NCI-H345 treated with DMSO at 0.1 percent for 48 hours (cell line): Measurements from ENCODE around the gene HSD11B1.

Experiments used
- DNase-seq: peaks from one replicate; lab custom pipeline; 2025; ENCODE audit not compliant: unreplicated experiment; lab: John Stamatoyannopoulos, UW

HSD11B1 gene

DNA sequence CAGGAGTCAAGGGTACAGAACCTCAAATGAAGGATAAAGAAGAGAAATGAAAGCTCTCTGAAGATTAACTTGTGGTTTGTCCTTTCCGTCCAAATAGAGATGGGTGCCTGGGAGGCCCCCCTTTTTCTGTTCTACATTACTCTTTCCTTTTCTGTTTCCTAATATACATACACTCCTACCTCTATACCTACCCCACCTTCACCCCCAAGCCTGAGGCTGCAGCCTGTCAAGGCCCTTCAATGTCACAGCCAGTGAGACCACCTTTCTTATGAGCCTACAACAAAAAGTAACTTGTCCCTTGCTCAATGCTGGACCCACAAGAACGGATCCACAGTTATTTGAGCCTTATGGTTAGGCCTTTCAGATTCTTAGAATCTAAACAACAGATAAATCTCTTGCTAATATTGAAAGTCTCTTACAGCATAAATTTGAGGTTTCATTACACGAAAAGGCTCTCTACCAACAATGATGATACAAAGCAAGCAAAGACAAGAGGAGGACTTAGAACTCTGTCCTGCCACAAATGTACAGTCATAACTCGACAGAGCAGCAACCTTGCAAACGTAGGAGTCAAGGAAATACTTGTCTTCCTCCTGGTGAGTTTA is 47.1 kb downstream of the HSD11B1 start:
- no peak for DNase-seq

DNA sequence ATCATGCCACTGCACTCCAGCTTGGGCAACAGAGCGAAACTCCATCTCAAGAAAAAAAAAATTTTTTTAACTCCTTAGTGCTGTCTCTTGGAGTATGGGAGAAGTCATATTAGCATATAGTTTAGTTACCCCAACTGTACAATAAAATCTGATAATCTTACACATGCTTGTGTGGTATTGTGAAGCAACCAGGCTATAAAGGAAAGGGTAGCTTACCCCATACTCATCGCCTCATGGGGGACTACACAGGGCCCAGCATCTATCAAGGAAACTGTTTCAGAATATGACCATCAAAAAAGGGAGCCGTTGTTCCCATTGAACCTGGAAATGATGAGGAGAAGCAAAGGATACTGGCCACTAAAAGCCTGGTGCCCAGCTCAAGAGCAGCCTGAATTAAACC is 48.2 kb downstream of the HSD11B1 start:
- no peak for DNase-seq

DNA sequence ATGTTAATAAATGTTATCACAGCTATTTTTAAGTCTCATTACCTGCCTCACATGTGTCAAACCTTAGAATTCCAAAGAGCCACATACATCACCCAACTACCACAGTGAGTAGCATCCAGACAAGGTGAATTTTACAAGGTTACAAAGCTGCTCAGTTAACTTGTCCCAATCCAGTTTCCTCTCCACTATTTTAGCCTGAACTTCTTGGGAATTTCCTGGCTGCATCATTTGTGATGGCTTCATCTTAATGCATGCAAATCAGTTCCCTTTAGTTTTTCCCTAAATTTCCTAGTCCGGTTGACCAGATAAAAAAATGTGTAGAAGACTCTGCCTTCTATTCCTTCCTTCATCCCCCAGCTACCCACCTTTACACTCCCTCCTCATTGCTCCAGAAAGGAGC is 50.6 kb downstream of the HSD11B1 start:
- no peak for DNase-seq

DNA sequence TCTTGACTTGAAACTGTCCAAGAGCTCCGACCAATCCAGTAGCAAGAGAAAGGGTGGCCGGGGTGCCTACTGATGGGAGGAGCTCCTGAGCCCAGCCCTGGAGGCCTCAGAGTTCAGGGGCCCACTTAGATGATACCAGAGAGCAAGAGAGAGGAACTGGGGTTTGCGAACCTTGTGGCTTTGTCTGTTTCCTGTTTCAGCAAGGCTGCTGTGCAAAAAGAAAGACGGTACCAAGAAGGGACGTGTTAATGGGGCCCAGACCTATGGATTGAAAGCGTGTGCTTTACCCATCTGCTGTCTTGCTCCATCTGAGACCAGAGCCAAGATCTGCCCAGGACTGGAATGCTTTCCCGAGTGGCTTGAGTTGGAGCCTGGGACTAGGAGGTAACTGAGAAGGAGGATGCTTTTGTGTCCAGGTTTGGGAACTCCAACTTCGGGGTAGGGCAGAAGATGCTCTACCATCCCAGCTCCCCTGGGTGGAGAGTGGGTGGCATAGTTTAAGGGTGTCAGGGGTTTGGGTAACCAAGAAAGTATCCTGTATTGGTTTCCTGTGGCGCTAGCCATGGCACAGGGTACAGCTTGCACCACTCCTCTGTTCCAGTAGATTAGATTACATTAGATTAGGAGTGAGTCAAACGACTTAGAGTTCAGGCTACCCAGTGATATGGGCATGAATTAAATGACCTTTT is 51.4 kb downstream of the HSD11B1 start, which contains the start of gene TRAF3IP3:
Gene TRAF3IP3, plus strand, starts transcription at position 128 of the 689 bp plus-strand sequence. CDS start 3,987 bp downstream, outside the sequence.
- DNase-seq: no peak

- DNase-seq: no peak
Measured at GRCh38 chr1:209756615-209757445, 52.2 kb downstream of the HSD11B1 start.

GRCh38 chr1:209758400-209758799 is 53.8 kb downstream of the HSD11B1 start:
- DNase-seq: no peak

- no peak for DNase-seq
Measured at GRCh38 chr1:209759829-209760359, 55.2 kb downstream of the HSD11B1 start.

DNA sequence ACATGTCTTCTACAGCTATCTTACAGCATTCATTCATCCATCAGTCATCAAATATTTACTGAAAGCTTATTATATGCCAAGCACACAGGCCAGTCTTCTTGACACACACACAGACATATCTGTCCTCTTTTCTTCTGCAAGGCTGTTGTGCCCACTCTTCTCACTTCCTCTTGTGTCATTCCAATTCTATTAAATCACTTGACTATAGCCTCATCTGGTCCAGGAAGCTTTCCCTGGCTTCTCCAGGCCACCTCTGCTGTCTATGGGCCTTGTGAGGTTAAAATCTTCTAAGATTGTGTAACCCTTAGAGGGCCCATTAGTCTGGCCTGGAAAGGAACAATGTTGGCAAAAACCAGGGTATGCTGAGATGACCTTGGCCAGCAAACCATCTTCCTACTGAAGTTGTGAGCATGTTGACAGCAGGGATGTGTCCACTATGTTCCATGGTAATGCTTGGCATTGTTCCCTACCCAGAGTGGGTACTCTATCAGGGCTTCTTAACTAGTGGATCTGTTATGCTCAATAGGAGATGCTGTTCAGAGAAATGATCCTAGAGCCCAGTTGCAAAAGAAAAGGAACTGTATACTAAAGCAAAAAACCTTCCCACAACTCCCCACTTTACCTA is 56.5 kb downstream of the HSD11B1 start:
- DNase-seq: no peak

DNA sequence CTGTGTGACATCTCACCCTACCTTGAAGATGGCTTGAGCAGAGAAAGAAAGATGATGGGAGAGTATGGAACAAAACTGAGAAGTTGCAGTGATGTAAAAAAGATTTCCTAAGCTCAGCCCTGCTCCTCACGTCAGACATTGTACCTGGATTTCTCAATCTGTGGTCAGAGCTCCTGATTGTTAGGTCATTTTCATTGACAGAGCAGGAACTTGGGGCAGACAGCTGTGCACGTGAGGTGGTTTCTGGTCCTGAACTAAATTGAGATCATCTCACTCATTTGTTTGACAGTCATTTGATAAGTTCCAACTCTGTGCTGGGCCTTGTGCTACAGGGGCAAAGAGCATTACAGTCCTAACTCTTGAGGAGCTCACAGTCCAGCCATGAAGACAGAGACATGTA is 61.4 kb downstream of the HSD11B1 start:
- no peak for DNase-seq

DNA sequence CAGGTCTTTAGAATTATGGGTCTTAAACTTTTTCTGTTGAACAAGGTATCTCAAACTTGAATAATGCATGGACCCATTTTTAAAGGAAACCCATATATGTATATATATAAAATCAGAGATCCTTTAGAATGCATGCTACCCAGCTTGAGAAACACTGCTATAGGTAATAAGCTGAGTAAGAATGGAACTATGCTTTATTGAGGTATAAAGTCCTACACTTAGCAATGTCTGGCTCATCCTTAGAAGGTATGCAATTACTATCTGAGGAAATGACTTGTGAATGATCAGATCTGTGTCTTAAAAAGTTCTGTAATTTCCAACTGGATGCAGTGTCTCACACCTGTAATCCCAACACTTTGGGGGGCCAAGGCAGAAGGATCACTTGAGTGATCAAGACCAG is 62.5 kb downstream of the HSD11B1 start:
- no peak for DNase-seq

GRCh38 chr1:209767706-209768105 is 63.1 kb downstream of the HSD11B1 start:
- no peak for DNase-seq

DNA sequence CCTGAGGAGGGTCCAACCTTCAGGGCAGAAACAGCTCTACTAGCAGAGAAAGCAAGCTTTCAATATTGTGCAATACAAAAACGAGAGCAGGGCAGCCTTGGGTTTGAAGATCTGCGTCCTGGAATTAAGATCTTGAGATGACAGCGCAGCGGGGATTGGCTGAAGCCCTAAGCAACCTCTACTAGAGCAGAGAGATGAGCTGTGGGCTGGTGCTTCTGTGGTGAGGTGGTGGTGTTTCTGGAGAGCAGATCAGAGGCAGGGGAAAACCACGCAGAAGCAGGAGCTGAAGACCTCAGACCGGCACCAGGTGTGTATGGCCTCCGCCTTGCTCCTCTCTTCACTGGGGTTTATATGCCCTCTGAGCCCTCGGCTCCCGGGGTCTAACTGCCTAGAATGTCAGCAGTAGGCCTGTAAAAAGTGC is 63.7 kb downstream of the HSD11B1 start:
- DNase-seq: no peak

DNA sequence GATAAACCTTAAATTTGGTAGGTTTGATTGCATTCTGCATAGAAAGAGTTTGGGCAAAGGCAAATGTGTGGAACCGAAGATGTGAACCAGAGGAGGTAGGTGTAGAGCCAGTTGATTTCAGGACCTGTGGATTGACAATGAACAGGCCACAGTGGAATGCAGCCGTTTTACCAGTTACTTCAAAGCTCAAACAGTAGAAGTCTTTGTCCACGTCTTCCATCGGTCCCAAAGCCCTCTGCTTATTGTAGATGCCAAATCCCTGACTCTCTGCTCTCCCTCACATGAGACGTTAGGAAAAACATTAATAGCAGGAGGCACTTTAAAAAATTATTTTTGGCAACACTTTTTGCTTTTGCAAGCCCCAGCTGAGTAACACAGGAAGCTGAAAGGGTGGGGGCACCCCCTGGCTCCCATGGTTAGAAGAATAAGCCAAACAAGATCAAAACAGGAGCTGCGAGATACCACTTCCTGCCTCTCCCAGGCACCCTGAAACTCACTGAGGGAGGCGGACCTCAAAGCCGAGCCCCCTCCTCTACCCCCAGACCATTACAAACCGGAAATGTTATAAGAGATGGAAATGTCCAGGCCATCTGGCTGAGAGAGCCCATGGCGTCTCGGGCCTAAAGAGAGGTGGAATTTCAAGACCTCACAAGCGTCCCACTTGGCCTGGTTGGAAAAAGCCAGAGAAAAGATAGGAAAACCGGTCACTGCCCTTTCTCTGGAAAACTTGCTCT is 64.7 kb downstream of the HSD11B1 start:
- no peak for DNase-seq

DNA sequence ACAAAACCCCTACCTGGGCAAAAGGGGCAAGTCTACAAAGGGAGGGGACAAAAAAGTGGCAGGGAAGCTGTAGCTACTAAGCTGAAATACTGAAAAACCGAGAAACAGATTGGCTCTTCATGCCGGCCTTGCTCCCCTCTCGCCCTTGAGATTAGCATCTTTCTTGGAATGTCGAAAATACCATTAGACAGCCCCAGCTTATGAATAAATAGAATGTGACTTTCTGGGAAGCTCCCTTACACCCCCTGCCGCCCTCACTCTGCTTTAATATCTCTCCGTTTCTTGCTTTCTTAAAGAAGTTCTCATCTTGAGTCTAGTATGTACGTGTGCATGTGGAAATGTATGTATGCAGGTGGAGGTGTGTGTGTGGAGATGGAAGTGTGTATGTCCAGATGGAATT is 65.3 kb downstream of the HSD11B1 start:
- no peak for DNase-seq

- no peak for DNase-seq
Measured at GRCh38 chr1:209770636-209771415, 66.2 kb downstream of the HSD11B1 start.

DNA sequence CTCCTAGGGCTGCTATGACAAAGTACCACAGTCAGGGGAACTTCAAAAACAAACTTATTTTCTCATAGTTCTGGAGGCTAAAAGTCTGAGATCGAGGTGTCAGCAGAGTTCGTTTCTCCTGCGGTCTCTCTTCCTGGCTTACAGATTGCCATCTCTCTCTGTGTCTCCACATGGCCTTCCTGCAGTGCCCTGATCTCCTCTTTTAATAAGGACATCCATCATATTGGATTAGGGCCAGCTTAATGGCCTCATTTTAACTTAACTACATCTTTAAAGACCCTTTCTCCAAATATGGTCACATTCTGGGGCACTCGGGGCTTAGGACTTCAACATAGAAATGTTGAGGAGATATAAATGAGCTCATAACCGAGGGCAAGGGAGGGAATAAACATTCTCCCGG is 67.5 kb downstream of the HSD11B1 start:
- no peak for DNase-seq

DNA sequence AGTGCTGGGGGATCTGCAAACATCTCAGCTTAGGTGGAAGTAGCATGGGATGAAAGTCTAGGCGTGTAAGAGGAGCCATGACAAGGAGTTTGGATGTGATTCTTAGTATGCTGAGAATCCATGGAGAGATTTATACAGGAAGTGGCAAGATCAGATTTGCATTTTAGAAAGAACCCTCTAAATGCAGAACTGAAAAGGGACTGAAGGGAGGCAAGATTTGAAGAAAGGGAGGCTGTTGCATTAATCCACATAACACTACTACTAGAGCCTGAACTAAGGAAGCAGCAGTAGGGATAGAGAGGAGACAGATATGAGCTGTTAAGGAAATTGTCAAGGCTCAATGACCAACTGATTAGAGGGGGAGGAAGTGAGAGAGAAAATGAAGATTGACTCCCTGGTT is 69.9 kb downstream of the HSD11B1 start:
- DNase-seq: no peak

GRCh38 chr1:209775678-209776077 is 71.0 kb downstream of the HSD11B1 start:
- no peak for DNase-seq

DNA sequence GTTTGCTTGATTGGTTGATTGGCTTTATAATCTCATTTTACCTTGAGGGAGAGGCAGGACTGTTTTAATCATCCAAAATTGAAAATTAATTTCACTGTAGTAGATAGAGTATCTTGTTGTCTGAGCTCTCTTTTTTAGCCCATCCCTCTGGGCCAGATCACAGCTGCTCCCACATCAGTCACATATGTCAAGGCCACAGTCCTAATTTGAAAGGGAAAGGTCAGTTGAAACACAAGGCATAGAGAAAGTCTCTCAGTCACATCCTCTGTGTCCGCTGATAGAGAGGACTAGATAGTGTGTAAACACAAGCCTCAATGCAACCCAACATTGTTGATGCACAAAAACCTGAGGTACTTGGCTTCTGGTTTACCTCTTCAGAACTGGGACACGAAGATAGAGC is 72.9 kb downstream of the HSD11B1 start:
- DNase-seq: no peak

- DNase-seq: no peak
Measured at GRCh38 chr1:209778102-209778501, 73.5 kb downstream of the HSD11B1 start.
